Germinal center (tissue), 1 donor: ENCODE measurements around the gene TLCD1.
A peak's percentile ranks its signal among the peaks of the same experiment; 100 is the strongest.
"Not testable (repeated sequence)": the region's sequence is repeated elsewhere in the genome, so short reads cannot be mapped to it uniquely, and the experiment has no call there.

ENCODE experiments used
- DNase-seq: peaks from one replicate; pipeline ENCODE4 v3.0.0; 2012; ENCODE audit warnings: mixed read lengths, low spot score

TLCD1 gene

DNA sequence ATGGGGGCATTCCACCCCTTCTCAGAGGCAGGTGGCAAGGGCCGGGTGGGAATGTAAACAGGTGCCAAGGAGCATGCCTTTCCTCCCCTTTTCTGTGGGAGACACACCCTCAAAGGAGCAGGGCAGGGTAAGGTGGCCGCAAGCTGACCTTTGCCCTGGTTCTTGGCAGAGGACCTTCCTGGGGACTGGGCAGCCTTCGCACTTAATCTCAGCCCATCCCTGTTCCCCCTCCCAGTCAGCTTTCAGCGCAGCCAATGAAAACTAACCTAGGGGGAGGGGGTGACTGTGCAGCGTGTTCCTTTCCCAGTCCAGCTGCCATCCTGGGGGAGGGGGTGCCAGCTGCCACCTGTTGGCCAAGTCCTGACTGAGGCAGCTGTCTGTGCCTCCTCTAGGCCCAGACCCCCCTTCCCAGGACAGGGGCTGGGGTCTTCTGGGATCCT is 20.6 kb upstream of the TLCD1 start:
- no peak for DNase-seq

DNA sequence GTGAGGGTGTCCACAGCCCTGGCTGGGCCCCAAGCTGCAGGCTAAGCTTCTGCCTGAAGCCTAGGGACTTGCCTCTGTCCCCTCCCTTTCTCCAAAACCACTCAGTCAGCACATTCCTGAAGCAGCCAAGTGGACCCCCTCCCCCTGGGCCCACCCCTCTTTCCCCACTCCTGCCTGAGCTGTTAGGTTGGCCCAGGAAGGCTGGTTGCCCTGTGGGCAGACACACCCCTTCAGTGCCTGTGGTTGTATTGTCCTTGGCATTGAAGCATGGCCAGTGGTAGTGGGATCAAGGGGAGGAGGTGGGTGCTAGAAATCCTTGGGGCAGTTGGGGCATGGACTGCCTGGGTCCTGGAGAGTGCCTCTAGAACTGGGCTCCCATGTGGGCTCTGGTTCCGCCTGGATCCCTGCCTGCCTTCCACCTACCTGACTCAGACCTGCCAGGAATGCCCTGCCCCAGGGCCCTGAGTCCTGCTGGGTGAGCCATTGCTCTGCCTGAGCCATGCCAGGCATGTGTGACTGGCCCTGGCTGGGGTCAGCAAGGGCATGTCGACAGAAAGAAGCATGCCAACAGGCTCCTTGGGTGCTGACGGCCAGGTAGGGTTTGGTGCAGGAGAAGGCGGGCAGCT is 19.9 kb upstream of the TLCD1 start:
- no peak for DNase-seq

DNA sequence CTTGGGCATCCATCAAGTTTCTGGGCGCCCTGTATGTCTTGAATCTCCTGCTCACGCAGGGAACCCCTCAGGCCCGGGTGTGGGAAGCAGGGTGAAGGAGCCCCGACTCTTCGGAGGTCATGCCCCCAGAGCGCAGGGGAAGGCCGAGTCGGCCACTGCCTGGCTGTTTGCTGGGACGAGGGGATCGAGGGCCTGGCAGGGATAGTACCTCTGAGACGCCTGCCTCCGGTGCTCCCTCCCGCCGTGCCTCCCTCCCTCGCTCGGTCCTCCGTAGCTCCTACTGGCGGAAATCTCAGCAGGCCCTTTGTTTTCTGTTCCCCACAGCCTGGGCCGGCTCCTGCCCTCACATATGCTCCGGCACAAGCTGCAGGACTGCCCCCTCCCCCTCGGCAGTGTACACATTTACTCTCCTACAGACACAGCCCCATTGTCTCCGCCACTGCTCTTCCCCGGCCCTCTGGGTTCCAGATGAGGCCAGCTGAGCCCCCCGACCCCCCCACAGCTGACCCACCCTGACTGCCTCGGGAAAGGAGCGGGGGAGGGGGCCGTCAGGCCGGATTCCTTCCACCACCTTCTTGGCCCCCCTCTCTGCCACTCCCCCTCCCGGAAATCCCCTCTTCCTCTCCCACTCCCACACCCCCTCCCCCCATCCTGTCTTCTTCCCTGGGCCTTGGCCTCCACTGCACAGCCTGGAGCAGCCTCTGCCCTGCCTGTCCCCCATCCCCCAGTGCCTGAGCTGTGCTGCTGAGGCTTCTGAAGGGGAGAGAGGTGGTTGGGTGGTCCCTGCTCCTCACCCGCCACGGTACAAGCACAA is 19.1 kb upstream of the TLCD1 start:
- no peak for DNase-seq

DNA sequence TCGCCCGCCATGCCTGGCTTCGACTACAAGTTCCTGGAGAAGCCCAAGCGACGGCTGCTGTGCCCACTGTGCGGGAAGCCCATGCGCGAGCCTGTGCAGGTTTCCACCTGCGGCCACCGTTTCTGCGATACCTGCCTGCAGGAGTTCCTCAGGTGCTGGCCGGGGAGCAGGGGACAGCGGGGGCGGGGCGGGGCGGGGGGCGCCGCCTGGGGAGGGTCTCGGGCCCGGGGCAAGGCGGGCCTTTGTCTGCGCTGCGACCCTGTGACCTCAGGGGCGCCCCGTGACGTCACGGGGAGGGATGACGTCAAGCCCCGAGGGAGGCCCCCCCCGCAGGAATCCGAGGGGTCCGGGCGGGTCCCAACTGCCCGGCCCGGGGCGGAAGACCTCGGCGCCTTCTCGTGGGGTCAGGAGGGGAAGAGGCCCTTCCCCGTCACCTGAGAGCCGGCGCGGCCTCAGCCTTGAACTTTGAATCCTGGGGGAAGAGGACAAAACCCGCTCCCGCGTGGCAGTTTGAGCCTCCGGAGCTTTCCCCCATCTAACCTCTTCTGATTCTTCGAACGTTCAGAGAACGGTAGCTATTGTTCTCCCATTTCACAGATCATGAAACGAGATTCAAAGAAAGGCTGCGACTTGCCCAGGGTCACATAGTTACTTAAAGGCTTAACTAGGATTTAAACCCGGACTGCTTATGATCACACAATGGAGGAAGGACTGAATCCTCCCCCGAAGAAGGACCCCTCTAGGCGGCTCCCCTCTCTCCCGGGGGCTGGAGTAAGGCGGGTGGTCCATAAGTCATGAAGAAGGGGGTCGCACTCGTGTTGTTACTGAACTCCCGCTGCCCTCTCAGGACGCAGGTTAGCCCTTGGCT is 18.3 kb upstream of the TLCD1 start:
- peak; percentile 49 for DNase-seq

DNA sequence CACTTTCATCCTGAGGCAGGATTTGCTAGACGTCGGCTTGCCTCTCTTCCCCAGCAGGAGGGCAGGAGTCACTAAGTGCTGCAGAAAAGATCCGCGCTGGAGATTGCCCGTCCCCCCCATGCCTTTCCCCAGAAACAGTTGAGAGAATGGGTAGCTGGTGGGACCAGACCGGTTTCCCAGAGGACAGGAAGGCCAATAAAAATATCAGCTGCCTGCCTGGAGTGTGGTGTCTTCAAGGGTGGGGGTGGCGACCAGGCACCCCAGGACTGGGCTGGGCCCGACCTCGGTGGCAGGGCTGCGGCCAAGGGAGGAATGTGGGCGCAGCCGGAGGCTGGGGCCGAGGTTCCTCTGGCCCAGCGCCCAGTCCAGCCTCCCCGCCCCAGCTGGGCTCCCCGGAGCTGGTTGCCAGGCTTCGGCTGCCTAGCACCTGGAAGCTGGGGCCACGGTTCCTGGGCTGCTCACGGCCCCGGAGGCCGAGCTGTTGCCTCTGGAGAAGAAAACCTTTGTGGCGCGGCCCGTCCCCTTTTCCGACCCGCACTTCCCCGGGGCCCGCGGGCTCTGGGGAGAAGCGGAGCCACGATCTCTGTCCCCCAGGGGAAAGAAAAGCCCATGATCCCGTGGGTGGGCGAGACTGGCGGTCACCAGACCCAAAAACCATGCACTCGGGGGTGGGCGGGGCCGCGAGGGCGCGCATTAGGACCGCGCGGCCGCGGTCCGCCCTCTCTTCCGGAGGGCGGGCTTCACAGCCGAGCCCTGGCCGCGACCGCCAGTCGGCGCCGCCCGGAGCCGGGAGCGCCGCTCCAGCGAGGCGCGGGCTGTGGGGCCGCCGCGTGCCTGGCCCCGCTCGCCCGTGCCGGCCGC is 17.4 kb upstream of the TLCD1 start, which contains the start of gene TRAF4:
TSS of gene TRAF4 (plus strand) at position 769 of the 861 bp plus-strand sequence. CDS start 102 bp downstream, outside the sequence.
- peak; percentile 82 for DNase-seq

DNA sequence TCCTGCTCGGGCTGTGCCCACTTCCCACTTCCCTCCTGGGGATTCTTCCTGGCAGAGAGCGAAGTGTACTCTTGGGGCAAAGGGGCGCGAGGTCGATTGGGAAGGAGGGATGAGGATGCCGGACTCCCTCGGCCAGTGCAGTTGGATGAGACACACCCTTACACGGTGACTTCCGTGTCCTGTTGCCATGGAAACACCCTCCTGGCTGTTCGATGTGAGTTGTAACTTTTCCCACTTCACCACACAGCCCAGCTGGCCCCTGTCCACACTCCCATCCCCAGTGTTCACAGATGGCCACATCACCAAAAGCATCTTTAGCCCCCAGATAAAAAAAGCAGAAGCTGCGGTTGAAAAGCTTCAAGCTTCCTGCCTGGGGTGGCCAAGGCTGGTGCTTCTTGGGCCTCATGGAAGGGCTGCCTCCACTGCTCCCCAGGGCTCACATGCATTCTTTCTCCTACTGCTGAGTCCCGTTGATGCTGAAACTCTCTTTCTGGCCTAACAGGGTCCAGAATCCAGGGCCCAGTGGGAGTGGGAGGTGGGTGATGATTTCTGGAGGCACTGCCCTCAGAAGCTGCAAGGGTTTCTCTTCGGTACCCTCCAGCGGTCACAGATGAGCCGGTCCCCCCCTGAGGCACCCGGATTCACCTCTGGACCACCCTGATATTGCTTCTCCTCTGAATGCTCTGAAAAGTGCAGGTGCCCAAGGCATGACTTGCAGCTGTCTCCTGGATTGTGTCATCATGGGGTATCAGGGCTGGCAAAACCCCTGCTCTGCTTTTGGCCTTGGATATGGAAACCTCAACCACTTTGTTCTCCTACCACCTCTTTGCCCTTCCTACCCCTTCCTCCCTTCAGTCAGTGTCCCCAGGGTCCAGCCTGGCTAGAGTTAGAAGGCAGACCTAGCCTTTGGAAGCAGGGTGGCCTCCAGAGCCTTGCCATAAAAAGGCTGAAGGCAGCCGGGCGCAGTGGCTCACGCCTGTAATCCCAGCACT is 15.6 kb upstream of the TLCD1 start:
- peak; percentile 59 for DNase-seq

DNA sequence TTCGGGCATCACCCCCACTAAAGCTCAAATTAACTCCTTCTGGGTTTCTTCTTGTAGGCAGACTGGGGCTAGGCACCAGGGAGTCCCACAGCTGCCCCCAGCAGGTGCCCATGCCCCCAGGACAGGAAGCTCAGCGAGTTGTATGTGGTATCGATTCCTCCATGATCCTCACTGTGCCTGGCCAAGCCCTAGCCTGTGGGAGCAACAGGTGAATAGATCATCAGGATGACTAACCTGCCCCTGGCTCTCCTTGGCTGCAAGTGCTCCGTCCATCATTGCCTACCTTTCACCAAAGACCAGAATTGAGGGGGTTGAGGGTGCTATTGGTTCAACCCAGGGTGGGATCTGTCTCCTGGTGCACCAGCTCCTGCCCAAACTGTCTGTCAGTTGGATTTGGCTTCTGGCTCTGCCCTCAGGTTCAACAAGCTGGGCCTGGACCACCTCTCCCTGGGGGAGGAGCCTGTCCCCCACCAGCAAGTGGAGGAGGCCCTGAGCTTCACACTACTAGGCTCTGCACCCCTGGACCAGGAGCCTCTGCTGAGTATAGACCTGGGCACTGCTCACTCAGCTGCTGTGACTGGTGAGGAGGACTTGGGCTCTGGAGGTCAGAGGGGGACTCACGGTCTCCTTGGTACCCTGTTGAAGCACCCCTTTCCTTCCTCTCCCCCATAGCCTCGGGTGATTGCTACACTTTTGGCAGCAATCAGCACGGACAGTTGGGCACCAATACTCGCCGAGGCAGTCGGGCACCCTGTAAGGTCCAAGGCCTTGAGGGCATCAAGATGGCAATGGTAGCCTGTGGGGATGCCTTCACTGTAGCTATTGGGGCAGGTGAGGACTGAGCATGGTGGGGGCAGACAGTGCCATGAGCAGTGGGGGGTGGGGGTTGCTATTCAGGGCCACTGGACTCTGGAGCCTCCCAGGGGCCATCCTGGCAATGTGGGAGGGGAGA is 14.6 kb upstream of the TLCD1 start:
- no peak for DNase-seq

DNA sequence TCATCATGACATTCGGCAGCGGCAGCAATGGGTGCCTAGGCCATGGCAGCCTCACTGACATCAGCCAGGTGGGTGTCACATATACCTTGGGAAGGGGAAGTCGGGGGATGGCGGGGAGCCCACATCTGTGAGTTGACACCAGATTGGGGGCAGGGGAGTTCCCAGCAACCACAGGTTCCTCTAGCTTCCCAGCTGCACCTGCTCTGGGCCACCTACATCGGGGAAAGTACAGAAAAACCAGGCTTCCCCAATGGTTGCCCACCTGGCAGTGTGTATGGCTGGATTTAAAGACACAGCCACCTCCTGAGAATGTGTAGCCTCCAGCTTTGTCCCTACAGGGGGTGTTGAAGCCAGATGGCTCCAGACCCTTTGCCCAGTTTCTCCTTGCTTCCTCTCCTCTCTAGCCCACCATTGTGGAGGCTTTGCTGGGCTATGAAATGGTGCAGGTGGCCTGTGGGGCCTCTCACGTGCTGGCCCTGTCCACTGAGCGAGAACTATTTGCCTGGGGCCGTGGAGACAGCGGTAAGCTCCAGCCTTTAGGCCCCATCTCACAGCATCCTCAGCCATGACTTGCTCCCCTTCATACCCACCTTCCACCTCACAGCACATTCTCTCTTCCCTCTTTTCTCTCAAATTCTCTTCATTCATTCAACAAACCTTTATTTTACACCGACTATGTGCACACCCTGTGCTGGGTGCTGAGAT is 12.8 kb upstream of the TLCD1 start:
- DNase-seq, result peak; percentile 65

DNA sequence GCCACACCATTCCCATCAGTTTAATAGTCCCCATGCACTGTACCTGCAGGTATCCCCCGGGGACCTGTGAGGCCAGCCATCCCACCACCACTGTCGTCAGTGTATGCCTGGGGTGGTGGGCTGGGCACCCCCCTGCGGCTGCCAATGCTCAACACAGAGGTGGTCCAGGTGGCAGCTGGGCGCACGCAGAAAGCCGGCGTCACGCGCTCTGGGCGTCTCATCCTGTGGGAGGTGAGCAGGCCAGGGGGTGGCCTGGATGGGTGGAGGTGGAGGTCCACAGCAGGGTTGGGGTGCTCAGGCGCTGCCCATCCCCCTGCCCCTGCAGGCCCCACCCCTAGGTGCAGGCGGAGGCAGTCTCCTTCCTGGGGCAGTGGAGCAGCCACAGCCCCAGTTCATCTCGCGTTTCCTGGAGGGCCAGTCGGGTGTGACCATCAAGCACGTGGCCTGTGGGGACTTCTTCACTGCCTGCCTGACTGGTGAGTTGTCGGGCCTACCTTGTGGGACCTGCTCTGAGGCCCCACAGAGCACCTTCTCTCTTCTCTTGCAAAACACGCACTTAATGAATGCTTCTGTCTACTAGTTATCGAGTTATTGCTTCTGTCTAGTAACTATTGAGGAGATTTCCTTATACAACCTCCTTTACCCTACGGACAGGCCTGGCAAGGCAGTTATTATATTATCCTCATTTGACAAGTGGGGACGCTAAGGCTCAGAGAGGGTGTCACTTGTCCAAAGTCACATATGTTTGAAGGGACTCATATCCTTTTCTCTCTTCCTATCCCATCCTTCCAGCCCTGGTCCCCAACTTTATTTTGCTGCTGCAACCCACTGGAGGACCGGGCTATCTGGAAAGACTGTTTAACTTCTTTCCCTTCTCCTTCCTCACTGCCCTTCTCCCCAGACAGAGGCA is 12.0 kb upstream of the TLCD1 start:
- DNase-seq, result peak; percentile 86

DNA sequence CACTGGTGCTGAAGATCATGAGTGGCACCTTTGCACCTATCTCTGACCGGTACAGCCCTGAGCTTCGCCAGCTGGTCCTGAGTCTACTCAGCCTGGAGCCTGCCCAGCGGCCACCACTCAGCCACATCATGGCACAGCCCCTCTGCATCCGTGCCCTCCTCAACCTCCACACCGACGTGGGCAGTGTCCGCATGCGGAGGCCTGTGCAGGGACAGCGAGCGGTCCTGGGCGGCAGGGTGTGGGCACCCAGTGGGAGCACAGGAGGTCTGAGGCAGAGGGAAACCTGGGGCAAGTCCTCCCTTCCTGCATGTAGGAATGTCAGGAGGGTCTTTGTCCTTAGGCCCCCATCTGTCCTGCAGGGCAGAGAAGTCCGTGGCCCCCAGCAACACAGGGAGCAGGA is 11.3 kb upstream of the TLCD1 start:
- no peak for DNase-seq

DNA sequence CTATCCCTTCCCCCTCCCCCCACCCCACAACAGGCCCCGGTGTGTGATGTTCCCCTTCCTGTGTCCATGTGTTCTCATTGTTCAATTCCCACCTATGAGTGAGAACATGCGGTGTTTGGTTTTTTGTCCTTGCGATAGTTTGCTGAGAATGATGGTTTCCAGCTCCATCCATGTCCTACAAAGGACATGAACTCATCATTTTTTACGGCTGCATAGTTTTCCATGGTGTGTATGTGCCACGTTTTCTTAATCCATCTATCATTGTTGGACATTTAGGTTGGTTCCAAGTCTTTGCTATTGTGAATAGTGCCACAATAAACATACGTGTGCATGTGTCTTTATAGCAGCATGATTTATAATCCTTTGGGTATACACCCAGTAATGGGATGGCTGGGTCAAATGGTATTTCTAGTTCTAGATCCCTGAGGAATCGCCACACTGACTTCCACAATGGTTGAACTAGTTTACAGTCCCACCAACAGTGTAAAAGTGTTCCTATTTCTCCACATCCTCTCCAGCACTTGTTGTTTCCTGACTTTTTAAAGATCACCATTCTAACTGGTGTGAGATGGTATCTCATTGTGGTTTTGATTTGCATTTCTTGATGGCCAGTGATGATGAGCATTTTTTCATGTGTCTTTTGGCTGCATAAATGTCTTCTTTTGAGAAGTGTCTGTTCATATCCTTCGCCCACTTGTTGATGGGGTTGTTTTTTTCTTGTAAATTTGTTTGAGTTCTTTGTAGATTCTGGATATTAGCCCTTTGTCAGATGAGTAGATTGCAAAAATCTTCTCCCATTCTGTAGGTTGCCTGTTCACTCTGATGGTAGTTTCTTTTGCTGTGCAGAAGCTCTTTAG is 10.1 kb upstream of the TLCD1 start:
- DNase-seq, result not testable (repeated sequence)

DNA sequence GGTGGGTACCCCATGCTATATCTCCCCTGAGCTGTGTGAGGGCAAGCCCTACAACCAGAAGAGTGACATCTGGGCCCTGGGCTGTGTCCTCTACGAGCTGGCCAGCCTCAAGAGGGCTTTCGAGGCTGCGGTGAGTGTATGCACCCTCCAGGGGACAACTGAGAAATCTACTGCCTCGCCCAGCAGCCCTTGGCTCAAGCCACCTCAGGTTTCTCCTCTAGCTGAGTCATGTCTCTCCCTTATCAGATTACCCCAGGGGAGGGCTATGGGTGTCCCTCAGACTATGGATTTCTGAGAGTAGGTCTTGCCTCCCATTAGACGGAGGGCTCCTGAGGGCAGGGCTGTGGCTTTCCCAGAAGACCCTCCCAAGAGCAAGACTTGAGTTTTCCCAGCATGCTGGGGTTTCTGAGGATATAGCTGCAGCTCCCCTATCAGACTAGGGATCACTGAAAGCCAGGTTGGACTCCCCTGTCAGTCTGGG is 9.2 kb upstream of the TLCD1 start:
- DNase-seq, result no peak

DNA sequence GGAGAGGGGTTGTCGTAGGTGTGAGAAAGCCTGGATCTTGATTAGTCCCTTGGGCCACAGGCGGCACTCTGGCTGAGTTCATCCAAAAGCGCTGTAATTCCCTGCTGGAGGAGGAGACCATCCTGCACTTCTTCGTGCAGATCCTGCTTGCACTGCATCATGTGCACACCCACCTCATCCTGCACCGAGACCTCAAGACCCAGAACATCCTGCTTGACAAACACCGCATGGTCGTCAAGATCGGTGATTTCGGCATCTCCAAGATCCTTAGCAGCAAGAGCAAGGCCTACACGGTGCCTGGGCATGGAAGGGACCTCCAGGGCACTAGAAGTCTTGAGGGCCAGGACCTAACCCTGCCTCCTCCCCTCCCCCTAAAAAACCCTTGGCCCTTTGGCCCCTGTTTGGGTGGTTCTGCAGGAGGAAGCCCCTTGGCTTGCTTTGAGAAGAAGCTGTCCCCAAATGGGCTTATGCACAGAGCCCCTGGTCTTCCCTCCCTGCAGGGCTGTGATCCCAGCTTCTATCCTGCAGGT is 8.7 kb upstream of the TLCD1 start:
- DNase-seq, result no peak

DNA sequence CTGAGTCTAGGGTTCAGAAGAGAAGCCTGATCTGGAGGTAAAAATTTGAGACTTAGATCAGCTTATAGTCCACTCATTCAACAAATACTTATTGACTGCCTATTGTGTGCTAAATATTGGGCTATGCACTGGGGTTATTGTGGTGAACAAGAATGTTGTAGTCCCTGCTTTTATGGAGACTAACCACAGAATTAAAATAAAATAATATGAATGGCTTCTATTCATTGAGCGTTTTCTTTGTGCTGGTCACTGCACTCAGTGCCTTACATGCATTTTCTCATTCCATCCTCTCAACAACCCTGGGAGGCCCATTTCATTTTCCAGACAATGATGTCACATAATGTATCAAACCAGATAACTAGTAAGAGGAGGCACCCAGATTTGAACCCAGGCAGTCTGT is 7.3 kb upstream of the TLCD1 start:
- no peak for DNase-seq

DNA sequence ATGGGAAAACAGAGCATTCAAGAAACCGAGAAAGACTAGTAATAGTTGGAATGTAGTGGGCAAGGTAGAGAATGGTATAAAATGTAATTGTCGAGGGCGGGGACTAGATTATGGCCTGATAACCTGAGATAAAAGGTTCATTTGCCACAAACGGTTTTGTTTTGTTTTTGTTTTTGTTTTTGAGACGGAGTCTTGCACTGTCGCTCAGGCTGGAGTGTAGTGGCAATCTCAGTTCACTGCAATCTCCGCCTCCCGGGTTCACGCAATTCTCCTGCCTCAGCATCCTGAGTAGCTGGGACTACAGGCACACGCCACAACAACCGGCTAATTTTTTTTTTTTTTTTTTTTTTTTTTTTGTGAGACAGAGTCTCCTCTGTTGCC is 3.9 kb upstream of the TLCD1 start:
- no peak for DNase-seq
